MV-4-11 (cell line): ENCODE results near the gene ADCY2.

Experiments
- DNase-seq: peaks from one replicate; lab custom pipeline; 2025; lab: John Stamatoyannopoulos, UW

ADCY2 gene

DNA sequence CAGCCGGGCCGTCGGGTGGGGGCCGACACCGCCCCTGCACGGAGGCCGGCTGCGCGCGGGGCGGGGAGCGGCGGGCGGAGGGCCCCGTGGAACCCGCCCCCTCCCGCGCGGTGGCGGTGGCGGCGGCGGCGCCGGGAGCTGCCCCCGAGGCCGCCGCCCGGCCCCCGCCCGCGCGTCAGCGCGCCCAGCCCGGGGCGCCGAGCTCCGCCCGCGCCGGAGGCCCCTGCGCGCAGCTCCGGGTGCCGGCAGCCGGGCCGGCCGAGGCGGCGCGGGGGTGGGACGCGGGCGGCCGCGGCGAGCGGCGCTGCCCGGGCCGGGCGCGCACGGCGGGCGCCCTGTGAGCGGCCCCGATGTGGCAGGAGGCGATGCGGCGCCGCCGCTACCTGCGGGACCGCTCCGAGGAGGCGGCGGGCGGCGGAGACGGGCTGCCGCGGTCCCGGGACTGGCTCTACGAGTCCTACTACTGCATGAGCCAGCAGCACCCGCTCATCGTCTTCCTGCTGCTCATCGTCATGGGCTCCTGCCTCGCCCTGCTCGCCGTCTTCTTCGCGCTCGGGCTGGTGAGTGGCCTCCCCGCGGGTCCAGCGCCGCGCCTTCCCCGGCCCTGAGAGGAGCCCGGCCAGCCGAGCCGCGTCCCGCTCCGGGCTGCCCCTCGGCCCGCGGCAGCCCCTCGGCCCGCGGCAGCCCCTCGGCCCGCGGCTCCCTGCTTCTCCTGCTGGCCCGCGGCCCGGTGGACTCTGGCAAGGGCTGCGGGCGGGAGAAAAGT lies at the start of gene ADCY2:
ADCY2 (plus strand) TSS at position 192 of the 766 bp plus-strand sequence; CDS start at position 351, 159 bp downstream.
- DNase-seq, result no peak

DNA sequence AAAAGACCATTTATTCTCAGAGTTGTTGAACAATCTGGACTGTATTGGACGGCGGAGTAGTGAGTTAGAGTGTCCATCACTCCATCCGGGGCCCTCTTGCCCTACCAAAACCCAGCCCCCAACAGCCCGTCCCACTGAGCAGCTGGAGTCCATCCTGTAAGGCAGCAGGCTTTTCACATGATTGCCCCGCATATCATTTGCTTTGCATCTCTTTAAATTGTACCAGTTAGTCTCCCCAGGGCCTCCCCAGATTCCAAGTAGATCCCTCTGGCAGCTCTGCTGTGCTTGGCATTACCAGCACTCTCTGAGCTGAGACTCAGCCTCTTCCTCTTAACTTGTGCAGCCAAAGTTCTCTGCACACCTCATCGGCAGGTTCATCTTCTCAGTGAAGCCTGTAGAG lies 48.6 kb upstream of the ADCY2 start:
- DNase-seq, result no peak

DNA sequence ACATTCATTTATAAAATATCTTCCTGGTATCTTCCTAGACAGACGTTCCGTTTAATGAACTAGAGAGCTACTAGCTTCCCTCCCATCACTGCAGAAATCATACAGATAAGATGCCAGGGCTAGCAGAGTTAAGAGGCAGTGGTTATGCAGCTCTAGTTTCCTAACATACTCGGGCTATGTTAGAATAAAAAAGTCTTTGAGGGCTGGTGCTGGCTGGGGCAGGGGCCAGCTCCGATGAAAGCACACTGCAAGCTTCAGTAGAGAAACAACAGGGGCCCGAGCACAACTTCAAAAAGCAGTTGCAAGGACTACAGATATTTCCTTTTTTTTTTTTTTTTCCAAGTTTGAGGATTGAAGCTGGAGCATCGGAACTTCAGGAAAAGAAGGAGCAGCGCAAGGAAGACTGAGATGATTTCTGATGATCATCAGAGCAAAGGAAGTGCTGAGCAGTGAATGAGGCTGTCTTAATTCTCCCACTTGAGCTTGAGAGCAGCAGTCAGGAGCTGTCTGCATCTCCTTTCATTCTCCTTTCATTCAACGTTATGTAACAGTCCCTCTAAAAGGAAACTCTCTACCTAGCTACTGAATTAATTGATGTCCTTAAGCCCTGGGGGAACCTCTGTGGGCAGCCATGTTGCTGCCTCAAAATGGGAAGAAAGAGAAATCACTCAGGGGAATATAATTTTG lies 47.6 kb upstream of the ADCY2 start:
- no peak for DNase-seq

DNA sequence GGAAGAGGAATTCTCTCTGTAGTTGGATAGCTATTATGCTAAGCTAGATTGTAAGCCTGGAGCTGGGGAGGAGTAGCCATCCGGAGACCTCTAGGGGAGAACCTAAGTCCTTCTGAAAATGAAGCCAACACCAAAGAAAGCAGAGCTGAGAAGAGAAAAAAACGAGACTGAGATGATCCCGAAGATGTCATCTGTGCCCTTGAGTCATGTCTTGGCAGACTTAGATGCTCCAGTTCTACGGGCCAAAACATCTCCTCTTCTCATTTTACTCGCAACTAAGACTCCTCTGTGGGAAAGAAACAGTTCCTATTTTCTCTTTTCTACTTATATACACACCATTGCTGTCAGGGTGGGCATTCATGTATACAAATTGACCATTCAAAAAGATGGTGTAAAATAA lies 34.3 kb upstream of the ADCY2 start:
- DNase-seq, result no peak

DNA sequence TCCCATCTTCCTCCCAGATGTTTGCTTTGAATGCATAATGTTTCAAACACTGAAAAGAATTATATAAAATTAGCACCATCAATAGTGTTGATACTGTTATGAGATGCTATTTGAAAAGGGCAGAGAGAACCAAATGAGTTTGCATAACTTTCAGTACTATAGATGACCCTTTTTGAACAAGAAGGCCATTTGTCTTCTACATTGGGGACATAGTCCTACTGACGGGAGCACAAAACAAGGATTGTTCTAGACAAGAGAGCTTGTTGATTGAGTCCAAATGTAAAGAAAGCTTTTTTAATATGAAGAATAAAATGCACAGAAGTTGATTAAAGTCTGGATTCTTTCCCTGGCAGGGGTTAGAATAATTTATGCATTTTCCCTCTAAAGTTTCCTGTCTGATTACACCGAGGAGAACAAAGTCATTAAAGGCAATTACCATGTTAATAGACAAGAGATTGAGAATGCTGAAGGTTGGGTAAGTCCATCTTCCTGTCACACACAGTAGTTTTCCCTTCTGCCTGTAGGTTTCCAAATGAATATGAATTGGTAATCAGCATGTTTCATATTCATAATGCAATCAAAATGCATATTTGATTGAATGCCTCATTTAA lies 32.8 kb upstream of the ADCY2 start:
- DNase-seq, result no peak

DNA sequence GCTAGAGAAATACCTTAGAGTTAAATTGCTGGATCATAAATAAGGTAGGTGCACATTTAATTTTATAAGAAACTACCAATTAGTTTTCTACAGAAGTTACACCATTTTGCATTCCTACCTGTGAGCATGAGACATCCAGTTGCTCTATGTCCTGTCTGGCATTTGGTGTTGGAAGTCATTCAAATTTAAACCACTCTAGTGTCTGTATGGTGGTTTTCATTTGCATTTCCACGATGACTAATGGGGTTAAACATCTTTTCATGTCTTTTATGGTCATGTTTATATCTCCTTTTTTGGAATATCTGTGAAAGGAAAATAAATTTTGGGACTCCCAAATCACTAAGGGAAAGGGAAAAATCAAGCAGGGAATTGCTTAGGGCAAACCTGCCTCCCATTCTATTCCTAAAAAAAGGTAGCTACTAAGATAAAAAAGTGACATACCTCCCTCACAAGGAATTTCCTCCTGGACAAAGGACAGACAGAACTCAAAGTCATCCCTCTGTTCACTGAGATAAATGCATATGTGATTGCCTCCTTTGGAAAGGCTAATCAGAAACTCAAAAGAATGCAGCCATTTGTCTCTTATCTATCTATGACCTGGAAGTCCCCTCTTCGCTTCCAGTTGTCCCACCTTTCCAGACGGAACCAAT lies 31.6 kb upstream of the ADCY2 start:
- no peak for DNase-seq

DNA sequence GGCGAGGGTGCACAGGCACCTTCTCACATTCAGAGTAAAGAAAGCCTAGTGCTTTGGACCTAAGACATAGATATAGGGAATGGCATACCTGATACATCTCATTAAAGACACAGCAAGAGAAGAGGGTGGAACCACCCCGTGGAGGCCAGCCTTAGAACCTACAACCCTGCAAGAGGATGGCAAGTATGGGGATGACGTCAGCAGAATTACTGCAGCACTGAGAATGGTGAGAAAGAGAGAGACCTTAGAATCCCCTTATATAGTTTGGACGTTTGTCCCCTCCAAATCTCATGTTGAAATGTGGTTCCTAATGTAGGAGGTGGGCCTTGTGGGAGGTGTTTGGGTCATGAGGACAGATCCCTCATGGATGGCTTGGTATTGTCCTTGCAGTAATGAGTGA lies 28.2 kb upstream of the ADCY2 start:
- DNase-seq, result no peak

DNA sequence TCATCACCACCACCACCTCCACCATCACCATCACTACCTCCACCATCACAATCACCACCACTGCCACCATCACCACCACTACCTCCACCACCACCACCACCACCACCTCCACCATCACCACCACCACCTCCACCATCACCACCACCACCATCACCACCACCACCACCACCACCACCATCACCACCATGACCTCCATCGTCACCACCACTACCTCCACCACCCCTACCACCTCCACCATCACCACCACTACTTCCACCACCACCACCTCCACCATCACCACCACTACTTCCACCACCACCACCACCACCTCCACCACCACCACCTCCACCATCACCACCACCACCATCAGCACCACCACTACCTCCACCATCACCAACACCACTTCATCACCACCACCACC lies 23.5 kb upstream of the ADCY2 start:
- no peak for DNase-seq

DNA sequence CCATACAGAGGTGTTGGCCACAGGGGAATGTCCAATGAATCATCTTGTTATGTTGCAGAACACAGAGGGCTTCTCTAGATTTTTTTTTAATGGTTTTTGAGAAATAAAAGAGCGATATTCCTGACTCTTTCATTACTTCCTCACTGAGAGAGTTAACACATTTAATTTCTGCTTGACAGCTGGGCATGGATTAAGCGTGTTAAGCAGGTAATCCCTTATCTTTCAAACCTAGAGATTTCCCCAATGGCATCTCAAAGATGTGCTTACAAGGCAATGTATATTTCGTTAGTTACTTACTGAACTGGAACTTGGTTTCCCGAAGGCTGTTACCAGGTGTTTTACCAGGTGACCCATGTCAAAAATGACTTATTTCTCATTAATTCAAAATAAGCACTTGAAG lies 21.8 kb upstream of the ADCY2 start:
- no peak for DNase-seq

DNA sequence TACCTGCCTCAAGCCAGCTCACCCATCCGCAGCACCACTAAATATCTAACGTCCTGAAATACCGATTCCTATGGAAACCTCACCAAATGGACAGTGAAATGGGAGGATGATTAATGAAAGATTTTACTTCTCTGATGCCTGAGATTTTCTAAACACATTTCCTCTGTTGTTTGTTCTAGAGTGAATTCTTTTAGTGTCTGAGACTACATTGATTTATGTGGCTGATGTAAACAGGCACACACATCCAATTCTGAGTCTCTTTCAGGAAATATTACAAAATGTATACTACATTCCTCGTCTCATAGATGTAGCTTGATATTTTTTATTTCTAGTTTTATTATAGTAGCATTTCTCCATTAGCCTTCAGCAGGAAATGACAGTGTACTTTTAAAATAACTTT lies 20.5 kb upstream of the ADCY2 start:
- no peak for DNase-seq

DNA sequence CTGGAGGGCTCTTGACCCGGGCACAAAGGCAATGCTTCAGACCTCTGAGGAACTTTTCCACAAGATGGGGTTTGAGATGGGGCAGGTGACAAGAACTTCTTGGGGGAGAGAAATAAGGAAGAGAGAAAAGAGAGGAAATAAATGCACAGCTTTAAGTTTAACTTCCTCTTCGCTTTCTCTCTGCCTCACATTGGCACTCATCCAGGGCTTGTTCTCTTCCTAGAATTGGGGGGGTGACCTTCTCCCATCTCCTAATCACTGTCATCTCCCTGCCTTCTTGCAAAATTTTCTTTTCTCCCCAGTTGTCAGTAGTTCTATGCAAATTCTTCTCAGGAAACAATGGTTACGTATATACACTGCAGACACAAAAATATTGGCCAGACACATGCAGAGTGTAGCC lies 19.1 kb upstream of the ADCY2 start:
- DNase-seq, result peak; percentile 72

DNA sequence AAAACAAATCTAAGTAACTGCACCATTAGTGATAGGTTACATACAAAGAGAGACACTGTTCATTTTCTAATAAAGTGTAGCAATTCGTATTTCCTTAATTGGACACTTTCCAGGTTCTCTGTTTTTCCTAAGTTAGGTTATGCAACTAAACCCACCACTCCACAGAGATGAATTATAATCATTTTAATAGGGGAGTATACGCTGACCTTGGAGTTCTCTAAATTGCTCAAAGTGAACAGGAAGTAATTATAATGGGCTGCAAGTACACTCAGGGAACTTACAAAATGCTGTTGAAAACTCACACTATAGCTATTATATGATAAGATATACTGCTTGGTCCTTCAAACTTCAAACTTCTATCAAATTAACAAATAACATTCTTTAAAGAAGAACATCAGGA lies 18.2 kb upstream of the ADCY2 start:
- DNase-seq, result peak; percentile 24

DNA sequence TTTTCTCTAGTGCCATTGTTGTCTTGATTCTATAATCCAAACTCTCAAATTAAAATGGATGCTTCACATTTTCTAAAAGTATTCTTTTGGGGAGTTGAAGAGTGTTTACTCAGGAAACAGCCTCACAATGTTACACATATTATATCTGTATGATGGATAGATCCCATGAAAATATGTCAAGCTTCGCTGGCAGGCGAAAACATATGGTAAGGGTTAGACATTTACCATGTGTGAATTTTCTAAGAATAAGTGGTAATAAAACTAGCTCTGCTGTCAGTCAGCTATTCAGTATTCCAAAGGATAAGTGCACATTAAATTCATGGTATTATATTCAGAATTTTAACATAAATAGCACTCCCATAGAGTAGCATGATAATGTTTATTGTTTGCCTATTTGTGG lies 13.3 kb upstream of the ADCY2 start:
- no peak for DNase-seq

DNA sequence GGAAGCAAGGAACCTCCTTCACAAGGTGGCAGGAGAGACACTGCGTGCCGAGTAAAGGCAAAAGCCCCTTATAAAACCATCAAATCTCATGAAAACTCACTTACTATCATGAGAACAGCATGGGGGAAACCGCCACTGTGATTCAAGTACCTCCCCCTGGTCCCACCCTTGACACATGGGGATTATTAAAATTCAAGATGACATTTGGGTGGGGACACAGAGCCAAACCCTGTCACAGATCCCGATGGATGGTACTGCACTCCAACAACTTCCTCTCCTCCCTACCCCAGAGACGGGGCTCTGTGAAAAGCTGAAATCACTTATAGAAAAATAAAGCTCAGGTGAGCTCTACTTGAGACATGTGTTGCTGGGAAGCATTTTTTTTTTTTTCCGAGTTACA lies 10.3 kb upstream of the ADCY2 start:
- no peak for DNase-seq

DNA sequence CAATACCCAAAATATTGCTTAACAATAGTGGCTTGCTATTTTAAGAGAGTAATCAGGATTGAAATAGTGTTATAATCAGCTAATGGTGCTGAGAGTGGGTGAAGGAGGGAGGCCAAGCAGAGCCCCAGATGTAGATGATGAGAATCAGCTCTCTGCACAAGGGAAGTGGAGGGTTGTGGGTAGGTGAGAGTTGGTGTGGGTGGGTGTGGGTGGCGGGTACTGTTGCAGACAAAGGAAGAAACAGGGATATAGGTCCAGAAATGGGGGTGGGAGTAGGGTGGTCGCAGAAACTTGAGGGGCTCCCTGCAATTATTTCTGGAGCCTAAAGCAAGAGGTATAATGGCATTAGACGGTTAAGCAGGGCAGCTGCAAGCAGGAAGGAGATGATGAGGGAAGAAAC lies 7.4 kb upstream of the ADCY2 start:
- DNase-seq, result no peak

DNA sequence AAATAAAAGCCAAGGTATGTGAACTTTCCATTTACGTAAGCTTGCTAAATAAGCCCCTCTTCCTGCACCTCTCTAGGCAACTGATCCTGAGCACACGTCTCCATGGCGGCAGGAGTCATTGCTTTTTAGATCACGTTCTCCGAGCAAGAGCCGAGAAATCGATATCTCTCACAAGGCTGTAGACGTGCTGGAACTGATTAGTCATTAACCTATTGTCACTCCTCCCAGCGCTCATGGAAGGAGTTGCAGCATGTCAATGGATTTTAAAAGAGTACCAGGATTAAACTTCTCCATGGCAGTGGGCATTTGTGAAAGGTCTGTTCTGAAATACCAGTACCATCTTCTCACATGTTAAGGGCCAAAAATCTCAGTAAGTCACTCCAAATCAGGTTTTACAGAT lies 4.7 kb upstream of the ADCY2 start:
- no peak for DNase-seq

DNA sequence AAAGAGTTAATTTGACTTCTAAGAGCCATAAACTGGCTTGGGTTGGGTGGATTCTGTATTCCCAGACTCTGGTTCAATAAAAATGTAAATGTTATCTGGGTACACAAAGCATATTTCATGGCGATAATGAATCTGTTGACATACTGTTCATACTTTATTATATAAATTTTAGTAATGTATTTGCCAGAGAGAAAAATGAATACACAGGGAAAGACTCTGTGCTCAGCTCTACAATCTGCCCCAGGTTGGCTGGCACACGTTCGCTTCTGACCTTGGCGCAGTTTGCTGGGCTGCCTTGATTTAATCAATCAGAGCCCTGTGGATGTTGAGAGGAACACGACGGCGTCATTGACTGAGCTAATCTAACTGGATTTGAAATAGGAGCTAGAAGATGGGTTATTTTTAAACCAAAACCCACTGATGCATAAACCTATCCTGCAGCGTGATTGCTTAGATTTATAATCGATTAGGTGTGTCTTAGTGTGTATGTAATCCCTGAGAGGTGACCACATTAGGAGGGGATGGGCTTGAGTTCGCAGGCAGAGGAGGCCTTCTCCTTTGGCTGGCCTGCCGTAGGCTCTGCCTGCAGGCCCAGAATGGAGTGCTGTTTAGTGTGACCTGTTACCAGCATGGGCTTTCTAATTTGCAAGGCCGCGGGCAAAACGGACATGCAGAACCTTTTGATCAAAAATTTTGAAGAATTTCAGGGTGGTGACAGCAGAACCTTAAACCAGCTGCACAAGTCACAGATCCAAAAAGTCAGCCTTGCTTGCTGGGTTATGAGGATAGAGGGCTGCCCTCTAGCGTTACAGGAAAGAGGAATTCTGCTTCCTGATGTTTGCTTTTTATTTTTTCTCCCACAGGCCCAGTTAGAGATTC lies 3.9 kb upstream of the ADCY2 start:
- DNase-seq, result no peak

DNA sequence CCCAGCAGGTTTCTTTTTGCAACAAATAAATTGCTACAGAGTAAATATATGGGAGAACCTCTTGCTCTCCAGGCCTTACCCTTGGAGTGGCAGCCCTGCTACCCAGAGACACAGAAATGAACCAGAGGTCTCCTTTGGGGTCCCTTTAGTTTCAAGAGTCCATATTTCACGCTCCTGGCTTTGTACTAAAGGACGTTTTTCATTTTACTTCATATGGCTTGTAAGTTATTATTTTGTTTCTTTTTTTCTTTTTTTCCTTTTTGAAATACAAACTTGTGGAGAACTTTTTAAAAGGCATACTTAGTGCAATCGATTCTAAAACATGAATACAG lies 3.3 kb upstream of the ADCY2 start:
- DNase-seq, result no peak

DNA sequence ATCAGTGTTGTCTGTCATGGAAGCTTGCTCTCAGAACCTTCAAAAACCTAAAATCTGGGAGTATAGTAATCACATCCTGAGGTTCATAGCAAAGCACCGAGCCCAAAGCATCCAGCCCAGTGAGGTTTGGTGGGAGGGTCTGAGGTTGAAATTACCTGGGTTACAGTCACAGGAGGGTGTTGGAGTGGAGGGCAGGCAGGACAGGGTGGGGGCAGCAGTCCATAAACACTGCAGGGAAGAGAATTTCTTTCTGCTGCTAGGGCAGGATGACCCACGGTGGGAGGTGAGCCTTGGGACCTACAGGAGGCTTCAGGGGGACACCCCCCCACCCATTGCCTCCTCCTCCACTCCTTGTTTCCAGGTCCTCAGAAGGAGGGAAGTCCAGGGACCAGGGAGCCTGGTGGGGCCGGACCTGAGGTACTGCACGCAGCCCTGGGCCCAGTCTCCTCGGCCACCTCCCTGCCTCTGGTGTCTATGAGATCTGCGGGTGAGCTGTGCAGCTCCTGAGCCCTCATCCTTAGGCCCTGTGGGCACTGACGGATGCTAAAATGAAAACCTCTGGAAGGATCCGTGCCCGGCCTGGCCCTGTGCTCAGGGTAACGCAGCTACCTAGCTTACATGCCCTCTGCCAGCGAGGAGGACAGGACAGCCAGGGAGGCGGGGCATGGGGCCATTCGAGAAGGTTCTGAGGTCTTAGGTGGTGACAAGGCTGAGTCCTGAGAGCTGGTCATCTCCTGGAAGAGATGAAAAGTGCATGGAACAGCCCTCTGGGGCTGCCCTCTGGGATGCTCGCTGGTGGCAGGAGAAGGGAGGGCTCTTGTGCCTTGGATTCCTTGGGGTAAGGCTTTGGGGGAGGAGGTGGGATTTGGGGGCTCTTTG lies 1.8 kb upstream of the ADCY2 start:
- DNase-seq, result no peak

DNA sequence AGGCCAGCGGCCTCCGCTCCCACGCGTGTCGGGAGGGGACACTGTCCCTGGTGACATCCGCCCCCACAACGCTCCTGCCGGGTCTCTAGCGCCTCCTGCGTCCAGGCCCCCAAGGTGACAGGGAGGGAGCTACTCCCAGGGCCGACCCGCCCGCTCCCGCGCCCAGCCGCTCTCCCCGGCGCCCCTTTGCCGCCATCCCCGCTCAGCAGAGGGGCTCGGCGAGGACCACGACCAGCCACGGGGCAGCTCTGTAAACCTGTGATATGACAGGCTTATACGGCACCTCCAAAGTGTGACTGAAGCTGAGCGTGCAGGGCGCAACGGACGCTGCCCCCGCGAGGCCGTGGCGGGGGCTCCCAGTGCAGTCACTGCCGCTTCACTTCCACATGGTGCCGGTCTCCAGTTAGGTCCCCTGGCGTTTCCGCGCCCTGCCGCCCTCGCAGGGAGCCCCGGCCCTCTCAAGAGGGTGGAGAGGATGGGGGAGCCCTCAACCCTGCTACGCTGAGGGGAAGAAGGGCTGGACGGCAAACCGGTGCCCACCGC lies 978 bp upstream of the ADCY2 start:
- DNase-seq, result no peak
